ENCODE measurements around the gene TGFBR3L. TPM values are rescaled to one million over a fixed set of nuclear protein-coding genes. Genes with fewer than 3 reads are reported as not detected.

Gene TGFBR3L
- total RNA-seq, 3 donors from 2014 or later, result 2.3 TPM; not detected in 2

GRCh38 chr19:7961920-7962626 lies 47.4 kb downstream of the TGFBR3L start:
- Histone ChIP-seq H3K4me1 (no peaks in the 10 kb centered on the region), H3K4me3 (no peak overlapping the region), H3K27ac (no peak overlapping the region), H3K36me3 (no peaks in the 10 kb centered on the region), H3K9me3 (no peaks in the 10 kb centered on the region), H3K27me3 (no peaks in the 10 kb centered on the region)
- intact Hi-C loops (cut with DNase I; ENCODE audit: low total_unique reads), result no loop called here
- no peak for DNase-seq (ENCODE audit: low spot score in 2 of 2)
- TF ChIP-seq POLR2A (IDR thresholded peaks at IDR 0.05) (no peak), POLR2AphosphoS5 (IDR thresholded peaks at IDR 0.05) (no peak), CTCF (IDR thresholded peaks at IDR 0.05) (no peak)

GRCh38 chr19:7962644-7963268 lies 48.1 kb downstream of the TGFBR3L start:
- Histone ChIP-seq H3K9me3 (no peaks in the 10 kb centered on the region), H3K4me1 (no peaks in the 10 kb centered on the region), H3K27me3 (no peaks in the 10 kb centered on the region), H3K4me3 (no peak overlapping the region), H3K36me3 (no peaks in the 10 kb centered on the region), H3K27ac (no peak overlapping the region)
- DNase-seq (ENCODE audit: low spot score in 2 of 2), result no peak
- no peak for TF ChIP-seq POLR2A (IDR thresholded peaks at IDR 0.05)
- TF ChIP-seq POLR2AphosphoS5 (IDR thresholded peaks at IDR 0.05), result no peak
- no peak for TF ChIP-seq CTCF (IDR thresholded peaks at IDR 0.05)
- intact Hi-C loops (cut with DNase I; ENCODE audit: low total_unique reads), result no loop called here

GRCh38 chr19:7963566-7963965 lies 48.9 kb downstream of the TGFBR3L start:
- H3K27me3 ChIP-seq, result no peaks in the 10 kb centered on the region
- no peak overlapping the region for H3K4me3 ChIP-seq
- H3K36me3 ChIP-seq, result no peaks in the 10 kb centered on the region
- TF ChIP-seq CTCF (IDR thresholded peaks at IDR 0.05) (no peak), POLR2A (IDR thresholded peaks at IDR 0.05) (no peak), POLR2AphosphoS5 (IDR thresholded peaks at IDR 0.05) (no peak)
- H3K9me3 ChIP-seq, result no peaks in the 10 kb centered on the region
- no peaks in the 10 kb centered on the region for H3K4me1 ChIP-seq
- H3K27ac ChIP-seq, result no peak overlapping the region
- intact Hi-C loops (cut with DNase I; ENCODE audit: low total_unique reads), result no loop called here
- DNase-seq (ENCODE audit: low spot score in 2 of 2), result no peak

- TF ChIP-seq POLR2A (IDR thresholded peaks at IDR 0.05), result no peak
- no peak for TF ChIP-seq POLR2AphosphoS5 (IDR thresholded peaks at IDR 0.05)
- no peak for TF ChIP-seq CTCF (IDR thresholded peaks at IDR 0.05)
- intact Hi-C loops (cut with DNase I; ENCODE audit: low total_unique reads), result no loop called here
- DNase-seq (ENCODE audit: low spot score in 2 of 2), result no peak
- no peaks in the 10 kb centered on the region for H3K9me3 ChIP-seq
- H3K4me3 ChIP-seq, result no peak overlapping the region
- no peaks in the 10 kb centered on the region for H3K4me1 ChIP-seq
- H3K27me3 ChIP-seq, result no peaks in the 10 kb centered on the region
- no peaks in the 10 kb centered on the region for H3K36me3 ChIP-seq
- H3K27ac ChIP-seq, result peak overlapping the region; percentile 51 to 70
Observed at GRCh38 chr19:7965259-7965841, 50.7 kb downstream of the TGFBR3L start.
